HG03432 (cell line): ENCODE measurements around the gene ZNF423.

Experiments used
- ATAC-seq: cut with Tn5 transposase; IDR thresholded peaks from one replicate; pipeline ENCODE4 v1.9.1; 2021; ENCODE audit warnings: mild to moderate bottlenecking, moderate library complexity; ENCODE audit not compliant: unreplicated experiment

ZNF423 gene

GRCh38 chr16:49649013-49649765 is 206.7 kb downstream of the ZNF423 start:
- ATAC-seq: no peak

- ATAC-seq: no peak
These were observed 208.2 kb downstream of the ZNF423 start for GRCh38 chr16:49647673-49648072.

- ATAC-seq: no peak
These were observed 210.6 kb downstream of the ZNF423 start for GRCh38 chr16:49645263-49645662.

DNA sequence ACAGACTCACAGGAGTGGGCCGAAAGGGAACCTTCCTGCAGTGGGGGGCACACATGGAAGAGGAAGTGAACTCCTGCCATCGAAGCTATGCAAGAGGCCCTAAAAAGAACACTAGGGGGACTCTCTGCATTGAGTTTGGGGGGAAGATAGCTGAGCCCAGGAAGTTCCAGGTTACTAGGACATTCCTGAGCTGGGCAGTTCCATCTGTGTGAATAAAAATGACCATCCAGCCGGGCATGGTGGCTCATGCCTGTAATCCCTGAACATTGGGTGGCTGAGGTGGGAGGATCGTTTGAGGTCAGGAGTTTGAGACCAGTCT is 211.8 kb downstream of the ZNF423 start:
- ATAC-seq: no peak

DNA sequence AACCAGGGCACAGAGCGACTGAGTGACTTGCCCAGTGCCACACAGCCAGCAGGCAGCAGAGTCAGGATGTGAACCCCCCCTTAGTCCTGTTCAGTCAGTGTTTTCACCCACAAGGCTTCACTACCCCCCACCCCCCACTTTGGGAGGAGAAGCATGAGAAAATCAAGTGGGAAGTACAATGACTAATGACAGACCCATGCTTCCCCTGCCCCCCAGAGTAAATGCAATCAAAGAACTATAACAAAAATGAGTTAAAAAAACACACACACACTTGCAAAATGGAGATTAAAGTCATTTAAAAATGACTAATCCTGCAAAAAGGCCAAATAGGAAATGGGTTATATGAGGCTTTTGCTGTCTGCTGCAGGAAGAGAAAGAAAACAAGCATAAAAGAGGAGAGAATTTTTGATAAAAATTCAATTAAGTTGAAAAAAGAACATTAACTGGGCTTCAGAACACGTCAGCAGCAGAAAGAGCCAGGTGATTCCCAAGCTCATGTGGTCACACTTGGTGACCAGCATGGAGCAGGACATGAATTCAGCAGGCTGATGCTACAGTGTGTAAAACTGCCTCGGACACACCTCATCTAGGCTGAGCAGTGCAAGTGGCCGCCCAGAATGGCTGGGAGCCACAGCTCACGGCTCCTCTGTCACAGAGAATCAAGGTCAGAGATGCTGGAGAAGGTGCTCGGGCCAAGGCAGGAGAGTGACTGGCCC is 212.3 kb downstream of the ZNF423 start:
- ATAC-seq: no peak

GRCh38 chr16:49641250-49641649 is 214.7 kb downstream of the ZNF423 start:
- ATAC-seq: no peak

- no peak for ATAC-seq
These were observed 215.3 kb downstream of the ZNF423 start for GRCh38 chr16:49640581-49640980.

DNA sequence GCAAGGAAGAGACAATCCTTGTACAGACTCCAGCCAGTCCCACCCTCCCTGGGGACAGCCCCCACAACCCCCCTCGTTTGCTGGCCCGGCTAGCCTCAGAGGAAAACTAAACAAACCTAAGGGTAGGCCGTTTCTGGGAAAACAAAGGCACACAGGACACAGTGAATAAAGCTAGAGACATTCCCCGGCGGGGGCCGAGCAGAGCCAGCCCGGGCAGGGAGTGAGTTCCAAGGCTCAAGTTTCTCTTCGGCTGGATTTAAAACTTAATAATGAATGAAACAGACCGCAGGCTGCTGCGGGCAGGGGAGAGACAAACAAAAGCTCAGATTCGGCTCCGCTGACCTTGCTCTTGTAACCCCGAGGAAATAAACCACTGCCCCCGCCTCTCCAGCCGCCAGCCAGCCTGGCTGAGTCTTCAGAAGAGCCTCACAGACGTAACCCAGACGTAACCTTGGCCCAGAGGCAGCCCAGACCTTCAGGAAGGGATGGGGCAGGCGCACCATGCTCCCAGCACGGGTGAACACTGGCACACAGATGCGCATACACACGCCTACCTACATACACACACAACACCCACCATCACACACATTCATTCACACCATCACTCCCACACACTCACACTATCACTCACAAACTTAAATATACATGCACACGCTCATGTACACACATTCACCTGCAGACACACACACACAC is 216.0 kb downstream of the ZNF423 start:
- no peak for ATAC-seq

DNA sequence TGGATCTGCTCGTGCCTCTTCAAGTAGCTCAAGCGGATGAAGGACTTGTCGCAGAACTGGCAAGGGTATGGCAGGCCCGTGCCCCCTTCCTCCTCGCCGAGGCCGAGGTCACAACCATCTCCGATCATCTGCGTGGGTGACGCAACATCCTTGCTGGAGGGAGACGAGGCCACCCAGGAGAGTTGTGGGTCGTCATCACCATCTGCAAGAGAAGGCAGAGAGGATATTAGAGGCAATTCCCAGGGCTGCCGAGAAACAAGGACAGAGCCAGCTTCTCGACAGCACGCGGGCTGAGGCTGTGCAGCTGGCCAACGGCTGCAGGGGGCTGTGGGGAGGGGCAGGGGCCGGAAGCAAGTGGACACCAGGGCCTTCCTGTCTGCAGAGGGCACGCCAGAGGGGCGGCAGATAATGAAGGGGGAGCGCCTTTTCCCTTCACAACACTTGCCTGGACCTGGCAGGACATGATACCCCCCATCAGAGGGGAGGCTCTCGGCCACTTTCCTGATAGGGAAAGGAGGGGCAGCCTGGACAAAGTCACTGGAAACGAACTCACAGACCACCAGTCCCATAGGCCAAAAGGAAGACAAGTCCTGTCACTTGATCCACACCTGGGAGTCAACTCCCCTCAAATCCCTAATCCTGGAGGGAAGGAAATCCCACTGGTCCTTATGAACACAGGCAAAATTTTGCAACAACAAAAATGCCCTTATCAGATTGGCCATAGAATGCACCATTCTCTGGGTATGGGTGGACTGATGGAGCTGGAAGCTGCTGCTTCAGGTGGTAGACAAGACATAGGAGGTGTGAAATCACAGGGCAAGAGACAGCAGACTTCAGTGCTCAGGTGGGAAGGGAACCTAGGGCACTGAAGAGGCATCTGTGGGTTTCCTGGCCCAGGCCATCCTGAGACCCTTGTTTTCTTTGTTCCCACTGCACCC is 217.0 kb downstream of the ZNF423 start:
- no peak for ATAC-seq

DNA sequence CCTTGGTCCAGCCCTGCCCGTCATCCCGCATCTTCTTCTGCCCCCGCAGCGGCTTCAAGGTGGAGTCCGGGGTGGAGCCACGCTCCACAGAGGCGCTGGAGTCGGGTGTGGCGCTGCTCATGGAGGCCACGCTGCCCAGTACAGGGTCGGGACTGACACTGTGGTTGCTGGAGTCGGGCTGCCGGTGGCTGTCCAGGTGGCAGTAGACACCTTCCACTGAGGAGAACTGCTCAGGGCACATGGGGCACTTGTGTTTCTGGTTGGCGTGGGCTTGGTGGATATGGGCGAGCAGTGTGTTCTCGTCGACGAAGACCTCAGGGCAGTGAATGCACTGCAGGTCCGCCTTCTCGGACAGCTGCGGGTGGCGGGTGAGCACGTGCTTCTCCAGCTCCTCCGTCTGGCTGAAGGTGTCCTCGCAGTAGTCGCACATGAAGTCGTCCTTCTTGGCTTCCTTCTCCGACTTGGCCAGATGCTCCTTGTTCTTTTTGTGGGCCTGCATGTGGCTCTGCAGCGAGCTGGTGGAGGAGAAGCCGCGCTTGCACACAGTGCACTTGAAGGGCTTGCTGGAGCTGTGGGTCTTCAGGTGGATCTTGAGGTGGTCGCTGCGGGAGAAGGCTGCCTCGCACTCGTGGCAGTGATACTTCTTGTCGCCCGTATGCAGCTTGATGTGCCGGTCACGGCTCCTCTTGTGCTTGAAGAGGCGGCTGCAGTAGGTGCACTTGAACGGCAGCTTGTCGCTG is 217.8 kb downstream of the ZNF423 start:
- ATAC-seq: no peak

DNA sequence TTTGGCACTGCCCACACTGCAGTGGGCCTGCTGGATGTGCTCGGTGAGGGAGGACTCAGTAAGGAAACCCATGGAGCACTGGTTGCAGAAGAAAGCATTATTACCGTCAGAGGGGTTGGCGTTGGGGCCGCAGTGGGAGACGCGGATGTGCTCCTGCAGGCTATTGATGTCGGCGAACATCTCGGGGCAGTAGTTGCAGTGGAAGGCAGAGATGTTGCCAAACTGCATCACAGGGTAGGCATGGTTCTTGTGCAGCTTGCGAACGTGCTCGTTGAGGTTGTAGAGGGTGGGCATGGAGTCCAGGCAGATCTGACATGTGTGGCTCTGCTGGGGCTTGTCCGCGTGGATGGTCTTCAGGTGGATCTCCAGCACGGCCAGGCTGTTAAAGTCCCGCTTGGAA is 218.4 kb downstream of the ZNF423 start:
- no peak for ATAC-seq

GRCh38 chr16:49636608-49637007 is 219.3 kb downstream of the ZNF423 start:
- no peak for ATAC-seq

- ATAC-seq: no peak
These were observed 220.0 kb downstream of the ZNF423 start for GRCh38 chr16:49635591-49636581.

GRCh38 chr16:49635009-49635350 is 220.9 kb downstream of the ZNF423 start:
- ATAC-seq: no peak

DNA sequence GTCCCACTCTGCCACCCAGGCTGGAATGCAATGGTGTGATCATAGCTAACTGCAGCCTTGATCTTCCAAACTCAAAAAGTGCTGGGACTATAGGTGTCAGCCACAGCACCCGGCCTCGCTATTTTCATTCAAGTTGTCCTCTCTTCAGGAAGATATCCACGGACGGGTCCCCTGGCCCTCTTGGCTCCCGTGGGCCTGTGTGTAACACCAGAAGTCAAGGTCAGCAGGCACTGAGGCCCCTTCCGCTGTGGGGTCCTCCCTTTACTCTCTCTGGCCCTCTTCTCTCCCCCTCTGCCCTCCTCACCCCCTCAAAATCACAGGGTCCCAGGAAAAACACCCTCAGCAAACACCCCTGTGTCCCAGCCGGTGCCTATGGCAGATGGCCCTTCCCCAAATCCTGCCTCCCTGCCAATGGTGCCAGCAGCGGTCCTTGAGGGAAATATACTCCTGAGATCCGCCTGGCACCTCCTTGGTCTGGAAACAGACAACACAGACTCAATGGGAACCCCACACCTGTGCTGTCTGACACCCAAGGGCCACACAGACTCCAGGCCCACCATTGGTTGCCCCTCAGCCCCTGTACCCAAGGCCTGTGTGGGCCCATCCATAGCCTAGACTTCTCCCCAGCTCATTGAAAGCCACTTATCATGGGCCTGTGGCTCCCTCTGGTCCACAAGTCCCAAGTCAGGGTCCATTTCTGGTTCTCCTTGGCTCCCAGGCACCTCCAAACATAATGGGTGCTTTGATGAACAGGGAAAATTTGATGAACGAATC is 221.5 kb downstream of the ZNF423 start:
- no peak for ATAC-seq

DNA sequence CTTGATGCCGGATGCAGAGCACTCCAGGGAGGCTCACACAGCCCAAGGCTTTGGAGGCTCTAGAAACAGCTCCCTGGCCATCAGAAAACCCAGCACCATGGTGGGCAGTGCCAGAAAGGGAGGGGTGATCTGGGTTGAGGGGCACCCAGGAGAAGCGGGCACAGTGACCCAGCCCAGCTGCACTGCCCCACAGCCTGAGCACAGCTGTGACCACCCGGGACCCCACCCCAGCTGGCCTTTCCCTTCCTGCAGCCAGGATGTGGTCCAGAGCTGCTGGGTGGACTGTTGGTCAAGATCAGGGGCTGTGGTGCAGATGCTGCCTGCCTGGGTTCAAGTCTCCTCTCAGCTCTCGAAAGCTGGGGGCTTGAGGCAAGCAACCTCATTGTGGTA is 223.1 kb downstream of the ZNF423 start:
- ATAC-seq: no peak

- ATAC-seq: no peak
These were observed 223.7 kb downstream of the ZNF423 start for GRCh38 chr16:49632086-49632794.
